Measurements from ENCODE around the gene ZNF136. TPM values are rescaled to one million over a fixed set of nuclear protein-coding genes. Genes with fewer than 3 reads are reported as not detected.

Gene ZNF136
- total RNA-seq, 1 donor from 2014 or later, result 12.4 TPM

DNA sequence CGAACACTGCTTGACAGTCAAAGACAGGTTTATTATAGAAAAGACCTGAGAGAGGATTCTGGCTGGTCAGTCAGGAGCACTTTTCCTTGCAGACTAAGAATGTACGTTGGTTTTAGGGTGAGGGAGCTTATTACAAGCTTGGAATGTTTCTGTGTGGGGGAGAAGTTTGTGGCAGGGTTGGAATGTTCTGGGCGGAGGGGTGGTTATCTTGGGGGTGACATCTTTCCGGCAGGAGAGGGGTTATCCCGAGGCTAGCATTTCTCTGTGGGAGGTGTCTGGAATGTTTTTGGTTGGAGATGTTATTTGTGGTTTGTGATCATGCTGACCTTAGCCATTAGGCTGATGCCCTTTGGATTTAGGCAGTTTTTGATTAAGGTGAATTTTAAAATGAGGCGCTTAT lies 61.8 kb downstream of the ZNF136 start:
- H3K27me3 Mint-ChIP-seq (ENCODE audit: unreplicated experiment), result peaks cover 1% of the 10 kb centered on the region
- H3K4me1 Mint-ChIP-seq (ENCODE audit: unreplicated experiment), result no peaks in the 10 kb centered on the region
- H3K9me3 Mint-ChIP-seq (ENCODE audit: unreplicated experiment), result peaks cover 26% of the 10 kb centered on the region
- H3K27ac Mint-ChIP-seq (ENCODE audit: unreplicated experiment), result no peak overlapping the region
- no peak overlapping the region for H3K4me3 Mint-ChIP-seq (ENCODE audit: unreplicated experiment)
- H3K36me3 Mint-ChIP-seq (ENCODE audit: low read depth, unreplicated experiment), result peaks cover 35% of the 10 kb centered on the region
- TF ChIP-seq, protein P1, sequence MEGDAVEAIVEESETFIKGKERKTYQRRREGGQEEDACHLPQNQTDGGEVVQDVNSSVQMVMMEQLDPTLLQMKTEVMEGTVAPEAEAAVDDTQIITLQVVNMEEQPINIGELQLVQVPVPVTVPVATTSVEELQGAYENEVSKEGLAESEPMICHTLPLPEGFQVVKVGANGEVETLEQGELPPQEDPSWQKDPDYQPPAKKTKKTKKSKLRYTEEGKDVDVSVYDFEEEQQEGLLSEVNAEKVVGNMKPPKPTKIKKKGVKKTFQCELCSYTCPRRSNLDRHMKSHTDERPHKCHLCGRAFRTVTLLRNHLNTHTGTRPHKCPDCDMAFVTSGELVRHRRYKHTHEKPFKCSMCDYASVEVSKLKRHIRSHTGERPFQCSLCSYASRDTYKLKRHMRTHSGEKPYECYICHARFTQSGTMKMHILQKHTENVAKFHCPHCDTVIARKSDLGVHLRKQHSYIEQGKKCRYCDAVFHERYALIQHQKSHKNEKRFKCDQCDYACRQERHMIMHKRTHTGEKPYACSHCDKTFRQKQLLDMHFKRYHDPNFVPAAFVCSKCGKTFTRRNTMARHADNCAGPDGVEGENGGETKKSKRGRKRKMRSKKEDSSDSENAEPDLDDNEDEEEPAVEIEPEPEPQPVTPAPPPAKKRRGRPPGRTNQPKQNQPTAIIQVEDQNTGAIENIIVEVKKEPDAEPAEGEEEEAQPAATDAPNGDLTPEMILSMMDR (IDR thresholded peaks at IDR 0.05; ENCODE audit: unreplicated experiment), result no peak
- no peak for DNase-seq (ENCODE audit: low spot score)

DNA sequence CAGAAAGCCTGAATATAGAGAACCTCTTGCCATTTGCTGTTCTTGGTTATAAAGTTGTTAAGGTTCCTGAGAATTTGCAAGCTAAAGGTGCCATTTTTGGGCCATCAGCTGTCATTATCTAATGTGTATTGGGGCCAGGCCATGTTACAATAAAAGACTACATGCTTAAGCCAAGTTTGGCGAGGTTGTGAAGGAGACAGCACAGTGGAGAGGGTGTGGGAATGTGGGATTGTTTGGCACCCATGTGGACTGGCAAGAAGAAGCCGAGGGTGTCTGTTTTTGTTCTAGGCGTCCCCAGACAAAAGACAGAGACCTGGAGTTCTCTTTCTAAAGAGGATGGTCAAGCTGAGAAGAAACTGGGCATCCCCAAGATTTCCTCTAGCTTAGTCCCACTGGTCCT lies 67.1 kb downstream of the ZNF136 start:
- no peak overlapping the region for H3K4me3 Mint-ChIP-seq (ENCODE audit: unreplicated experiment)
- H3K27ac Mint-ChIP-seq (ENCODE audit: unreplicated experiment), result no peak overlapping the region
- H3K36me3 Mint-ChIP-seq (ENCODE audit: low read depth, unreplicated experiment), result peaks cover 52% of the 10 kb centered on the region
- no peak for DNase-seq (ENCODE audit: low spot score)
- no peaks in the 10 kb centered on the region for H3K4me1 Mint-ChIP-seq (ENCODE audit: unreplicated experiment)
- TF ChIP-seq, protein P1 (IDR thresholded peaks at IDR 0.05; ENCODE audit: unreplicated experiment), result no peak
- H3K27me3 Mint-ChIP-seq (ENCODE audit: unreplicated experiment), result peaks cover 6% of the 10 kb centered on the region
- peaks cover 61% of the 10 kb centered on the region for H3K9me3 Mint-ChIP-seq (ENCODE audit: unreplicated experiment)

DNA sequence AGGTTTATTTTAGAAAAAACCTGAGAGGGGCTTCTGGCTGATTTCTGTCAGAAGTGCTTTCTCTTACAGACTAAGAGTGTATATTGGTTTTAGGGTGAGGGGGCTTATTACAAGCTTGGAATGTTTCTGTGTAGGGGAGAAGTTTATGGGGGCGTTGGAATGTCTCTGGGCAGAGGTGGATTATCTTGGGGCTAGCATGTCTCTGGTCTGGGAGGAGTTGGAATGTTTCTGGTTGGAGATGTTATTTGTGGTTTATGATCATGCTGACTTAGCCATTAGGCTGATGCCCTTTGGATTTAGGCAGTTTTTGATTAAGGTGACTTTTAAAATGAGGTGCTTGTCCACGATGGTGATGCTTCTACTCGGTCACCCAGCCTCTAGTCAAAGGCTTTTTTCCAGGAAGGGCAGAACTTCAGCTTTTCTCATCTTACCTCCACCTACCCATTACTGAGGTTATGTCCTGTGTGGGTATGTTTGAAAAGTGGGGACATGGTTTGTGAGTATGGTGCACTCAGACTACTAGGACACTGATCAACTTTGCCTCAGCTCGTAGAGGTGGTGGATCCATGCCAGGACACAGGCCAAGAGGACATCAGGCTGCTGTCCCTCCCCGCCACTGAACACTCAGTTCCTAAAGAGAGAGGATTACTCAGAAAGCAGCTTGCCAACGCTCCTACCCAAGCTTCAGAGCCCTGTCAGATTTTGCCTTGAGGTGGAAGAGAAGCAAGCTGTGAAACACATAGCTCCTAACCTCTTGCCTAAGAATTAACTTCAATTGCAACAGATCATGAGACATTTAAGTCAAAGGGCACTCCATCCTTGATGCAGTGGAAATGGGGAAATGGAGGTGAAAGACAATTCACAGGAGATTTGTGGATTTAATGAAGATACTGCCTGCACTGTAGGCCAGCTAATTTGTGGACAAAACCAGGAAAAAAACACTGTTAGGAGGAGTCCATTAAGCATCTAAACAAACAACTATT lies 68.1 kb downstream of the ZNF136 start:
- Mint-ChIP-seq H3K27ac (ENCODE audit: unreplicated experiment) (no peak overlapping the region), H3K36me3 (ENCODE audit: low read depth, unreplicated experiment) (peaks cover 54% of the 10 kb centered on the region)

DNA sequence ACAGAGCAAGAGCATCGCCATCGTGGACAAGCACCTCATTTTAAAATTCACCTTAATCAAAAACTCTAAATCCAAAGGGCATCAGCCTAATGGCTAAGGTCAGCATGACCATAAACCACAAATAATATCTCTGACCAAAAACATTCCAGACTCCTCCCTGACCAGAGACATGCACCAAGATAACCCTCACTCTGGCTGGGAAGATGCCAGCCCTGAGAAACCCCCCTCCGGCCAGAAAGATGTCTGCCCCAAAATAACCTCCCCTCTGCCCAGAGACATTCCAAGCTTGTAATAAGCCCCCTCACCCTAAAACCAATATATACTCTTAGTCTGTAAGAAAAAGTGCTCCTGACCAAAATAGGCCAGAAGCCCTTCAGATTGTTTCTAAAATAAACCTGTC lies 70.1 kb downstream of the ZNF136 start:
- Mint-ChIP-seq H3K4me1 (ENCODE audit: unreplicated experiment) (no peaks in the 10 kb centered on the region), H3K27me3 (ENCODE audit: unreplicated experiment) (peaks cover 6% of the 10 kb centered on the region), H3K36me3 (ENCODE audit: low read depth, unreplicated experiment) (peaks cover 62% of the 10 kb centered on the region), H3K27ac (ENCODE audit: unreplicated experiment) (no peak overlapping the region), H3K9me3 (ENCODE audit: unreplicated experiment) (peaks cover 66% of the 10 kb centered on the region), H3K4me3 (ENCODE audit: unreplicated experiment) (no peak overlapping the region)
- no peak for DNase-seq (ENCODE audit: low spot score)
- TF ChIP-seq, protein P1 (IDR thresholded peaks at IDR 0.05; ENCODE audit: unreplicated experiment), result no peak

More for the DNA sequence above, 68.1 kb downstream of the ZNF136 start:
- no peak for DNase-seq (ENCODE audit: low spot score)
- H3K9me3 Mint-ChIP-seq (ENCODE audit: unreplicated experiment), result peaks cover 63% of the 10 kb centered on the region
- H3K4me1 Mint-ChIP-seq (ENCODE audit: unreplicated experiment), result no peaks in the 10 kb centered on the region
- H3K27me3 Mint-ChIP-seq (ENCODE audit: unreplicated experiment), result peaks cover 6% of the 10 kb centered on the region
- TF ChIP-seq, protein P1 (IDR thresholded peaks at IDR 0.05; ENCODE audit: unreplicated experiment), result no peak
- peak overlapping the region; percentile 24 for H3K4me3 Mint-ChIP-seq (ENCODE audit: unreplicated experiment)
